Suppressor macrophage (primary cell): ENCODE data around the gene FAM156B.
"Not testable (repeated sequence)": the region's sequence is repeated elsewhere in the genome, so short reads cannot be mapped to it uniquely, and the experiment has no call there.

Source experiments
- DNase-seq, 4 experiments: peaks; one replicate each; pipeline ENCODE4 v3.0.0-alpha.2; 2020 to 2022
- total RNA-seq, 17 experiments: gene quantifications; one replicate each; lab custom pipeline; 2026; ENCODE audit warnings: mixed read lengths in 6 of 17, inconsistent platforms in 3 of 17; lab: John Stamatoyannopoulos, UW

FAM156B gene, protein sequence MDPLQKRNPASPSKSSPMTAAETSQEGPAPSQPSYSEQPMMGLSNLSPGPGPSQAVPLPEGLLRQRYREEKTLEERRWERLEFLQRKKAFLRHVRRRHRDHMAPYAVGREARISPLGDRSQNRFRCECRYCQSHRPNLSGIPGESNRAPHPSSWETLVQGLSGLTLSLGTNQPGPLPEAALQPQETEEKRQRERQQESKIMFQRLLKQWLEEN
- 0 to 0.22 (median 0.04) reads per million in 17 experiments for total RNA-seq

DNA sequence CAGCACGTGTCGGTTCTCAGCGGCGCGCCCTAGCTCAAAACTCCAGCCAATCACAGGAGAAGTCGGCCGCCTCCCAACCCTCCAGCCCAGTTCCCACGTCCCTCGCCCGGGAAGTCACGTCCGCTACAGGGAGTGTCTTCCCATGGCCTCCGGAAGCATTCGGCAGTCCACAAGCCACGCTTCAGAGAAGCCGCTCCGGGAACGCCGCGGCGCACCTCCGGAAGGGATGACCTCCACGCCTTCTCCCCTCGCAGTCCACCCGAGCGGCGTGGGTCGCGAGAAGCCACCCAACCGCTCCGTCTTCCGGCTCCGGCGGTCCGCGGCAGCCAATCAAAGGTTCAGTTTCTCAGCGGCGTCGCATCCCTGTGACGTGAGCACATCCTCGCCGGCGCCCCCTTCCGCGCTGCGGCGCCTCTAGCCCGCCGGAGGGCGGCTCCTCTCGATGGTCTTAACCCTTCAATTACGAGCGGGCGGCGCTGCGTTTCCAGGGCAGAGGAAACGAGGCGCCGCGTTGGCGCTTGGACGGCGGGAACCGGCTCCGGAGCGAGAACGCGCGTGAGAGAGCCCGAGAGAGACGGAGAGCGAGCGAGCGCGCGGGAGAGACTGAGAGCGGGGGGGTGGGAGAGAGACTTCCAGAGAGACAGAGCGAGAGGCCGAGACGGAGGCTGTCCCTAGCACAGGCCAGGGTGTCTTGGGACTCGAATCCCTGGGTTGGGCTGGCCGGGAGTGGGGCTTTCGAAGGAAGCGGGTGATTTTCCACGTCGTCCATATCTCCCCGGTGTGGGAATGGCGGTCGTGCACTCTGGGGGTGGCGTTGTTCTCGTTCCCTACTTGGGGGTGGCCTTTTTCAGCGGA, at the start of gene FAM156B:
TSS of gene FAM156B (plus strand) at position 476 of the 855 bp plus-strand sequence. CDS start 9,896 bp downstream, outside the sequence.
- not testable (repeated sequence) for DNase-seq

DNA sequence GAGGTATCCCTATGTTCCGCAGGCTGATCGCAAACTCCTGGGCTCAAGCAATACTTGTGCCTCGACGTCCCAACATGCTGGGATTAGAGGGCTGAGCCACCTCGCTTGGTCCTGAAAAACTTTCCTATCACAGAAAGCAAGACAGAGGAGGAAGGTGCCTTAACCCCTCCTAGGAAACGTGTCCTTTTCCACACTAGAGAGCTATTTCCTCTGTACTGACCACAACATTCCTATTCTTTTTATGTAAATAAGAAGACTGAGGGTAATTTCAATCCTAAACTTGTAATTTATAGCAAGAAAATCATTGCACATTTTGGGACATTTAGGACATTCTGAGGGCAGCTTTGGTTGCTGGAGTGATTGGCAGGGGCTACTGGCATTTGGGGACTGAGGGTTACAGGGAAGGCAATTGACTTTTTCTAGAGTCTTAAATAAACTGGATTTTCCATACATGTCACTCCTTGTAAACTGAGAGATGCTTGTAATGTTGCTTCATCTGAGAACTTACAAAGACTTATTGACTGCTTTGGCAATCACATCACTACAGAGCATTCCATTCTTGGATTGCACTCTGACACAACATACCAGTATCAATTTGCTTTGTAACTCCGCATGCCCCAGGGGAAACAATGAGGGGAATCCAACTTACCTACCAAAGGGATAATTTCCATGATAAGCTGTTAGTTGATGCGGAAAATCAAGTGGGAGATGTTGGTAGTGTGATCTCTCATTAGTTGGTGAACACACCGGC, 44.8 kb upstream of the FAM156B start:
- DNase-seq, result no peak

DNA sequence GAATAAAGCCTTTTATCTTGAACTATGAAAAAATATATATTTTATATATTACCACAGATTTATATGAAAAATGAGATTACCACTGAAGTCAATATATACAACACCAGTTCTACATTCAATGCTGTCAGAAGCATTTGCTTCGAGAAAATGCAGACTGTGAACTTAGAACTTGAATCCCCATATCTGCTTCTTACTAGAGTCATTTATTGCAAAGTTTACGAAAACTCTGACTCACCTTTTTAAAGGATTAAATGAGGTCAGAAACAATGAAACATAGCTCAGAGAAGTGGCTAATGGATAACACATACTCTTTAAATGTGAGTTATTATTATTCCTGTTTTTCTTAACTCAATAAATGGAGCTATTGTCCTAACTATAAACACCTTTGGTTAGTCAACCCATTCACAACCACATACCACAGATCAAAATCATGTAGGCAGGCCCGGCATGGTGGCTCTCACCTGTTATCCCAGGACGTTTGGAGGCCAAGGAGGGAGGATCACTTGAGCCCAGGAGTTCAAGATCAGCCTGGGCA, 40.1 kb upstream of the FAM156B start:
- not testable (repeated sequence) for DNase-seq

DNA sequence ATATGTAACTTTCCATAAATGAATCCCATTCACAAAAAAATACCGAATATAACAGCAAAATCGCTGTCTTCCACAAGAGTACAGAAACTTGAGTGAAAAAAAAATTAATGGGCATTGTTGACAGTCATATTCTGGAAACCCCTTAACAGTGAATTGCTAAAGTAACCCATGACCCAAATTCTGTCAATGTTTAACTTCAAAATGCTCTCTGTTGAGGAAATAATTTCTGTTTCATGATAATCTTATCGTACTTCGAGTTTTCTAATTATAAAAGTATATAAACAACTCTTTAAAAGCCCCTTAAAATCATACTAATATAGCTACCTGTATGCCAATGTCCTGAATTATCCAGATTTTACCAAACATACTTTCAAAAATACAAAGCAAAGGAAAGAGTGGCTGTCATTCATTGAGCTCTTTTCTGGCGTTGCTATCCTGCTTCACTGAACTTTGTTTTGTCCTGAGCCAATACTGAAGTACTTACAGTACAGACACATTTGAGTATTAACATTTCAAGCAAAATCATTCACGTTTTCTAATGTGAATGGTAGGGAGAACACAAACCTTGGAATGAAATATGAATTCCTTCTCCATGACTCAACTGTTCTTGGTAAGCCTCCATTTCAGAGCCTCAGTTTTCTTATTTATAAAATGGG, 31.7 kb upstream of the FAM156B start:
- DNase-seq, result no peak

DNA sequence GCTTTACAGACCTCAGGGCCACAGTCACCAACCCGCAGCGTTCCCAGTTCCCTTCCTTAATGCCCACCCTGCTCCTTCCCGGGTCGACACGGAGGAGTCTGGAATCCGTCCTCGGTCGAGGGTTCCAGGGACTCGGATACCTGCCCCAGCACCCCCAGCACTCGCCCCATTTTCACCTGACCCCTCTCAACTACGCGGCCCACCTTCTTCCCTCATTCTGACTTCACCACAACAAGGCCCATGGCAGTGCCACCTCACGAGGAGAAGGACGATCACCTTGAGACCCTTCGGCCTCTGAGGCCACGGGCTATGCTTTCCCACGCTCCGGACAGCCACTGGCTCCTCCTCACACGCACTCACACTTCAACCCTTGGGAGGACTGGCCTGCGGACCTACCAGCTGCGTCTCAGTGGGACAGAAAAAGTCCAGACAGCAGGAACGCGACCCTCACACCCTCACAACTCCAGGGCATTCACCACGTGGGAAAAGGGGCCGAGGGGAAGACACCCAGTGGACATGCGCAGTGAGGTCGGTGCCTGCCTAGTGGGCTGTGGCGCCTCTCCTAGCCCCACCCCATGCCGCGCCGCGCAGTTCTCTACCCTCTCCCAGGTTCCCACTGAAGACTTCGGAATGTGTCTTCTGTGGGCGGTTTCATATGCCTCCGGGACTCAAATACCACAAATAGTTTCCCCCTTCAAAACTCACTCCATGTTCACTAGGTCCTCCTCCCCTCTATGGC, 29.4 kb upstream of the FAM156B start, which contains the start of gene XAGE3:
TSS of gene XAGE3 (minus strand) at position 474 of the 739 bp plus-strand sequence. CDS start 950 bp downstream, outside the sequence.
- DNase-seq, result no peak

DNA sequence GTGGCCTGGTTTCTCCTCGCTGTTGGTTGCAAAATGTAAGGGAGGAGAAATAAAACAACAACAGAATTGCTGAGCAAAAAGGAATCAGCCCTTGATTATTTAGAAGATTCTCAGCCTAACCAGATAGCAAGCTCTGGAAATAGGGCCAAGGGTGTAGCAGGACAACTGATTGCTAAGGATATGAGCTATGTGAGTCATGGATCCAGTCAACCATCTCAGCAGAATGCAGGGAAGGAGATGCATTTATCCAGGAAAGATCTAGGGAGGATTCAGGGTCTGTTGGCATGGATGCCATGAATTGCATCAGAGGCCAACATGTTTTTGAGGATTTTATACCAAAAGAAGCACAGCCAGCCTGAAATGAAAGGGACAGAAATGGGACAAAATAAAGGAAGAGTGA, 27.1 kb upstream of the FAM156B start:
- DNase-seq, result no peak

DNA sequence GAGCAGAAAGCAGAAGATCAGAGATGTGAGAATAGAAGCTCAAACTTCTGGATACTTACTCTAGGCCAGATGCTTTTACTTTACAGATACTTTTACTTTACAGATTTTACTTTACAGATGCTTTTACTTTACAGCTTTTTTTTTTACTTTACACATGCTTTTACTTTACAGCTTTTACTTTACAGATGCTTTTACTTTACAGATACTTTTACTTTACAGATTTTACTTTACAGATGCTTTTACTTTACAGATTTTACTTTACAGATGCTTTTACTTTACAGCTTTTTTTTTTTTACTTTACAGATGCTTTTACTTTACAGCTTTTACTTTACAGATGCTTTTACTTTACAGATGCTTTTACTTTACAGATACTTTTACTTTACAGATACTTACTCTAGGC, 23.3 kb upstream of the FAM156B start:
- DNase-seq, result not testable (repeated sequence)

DNA sequence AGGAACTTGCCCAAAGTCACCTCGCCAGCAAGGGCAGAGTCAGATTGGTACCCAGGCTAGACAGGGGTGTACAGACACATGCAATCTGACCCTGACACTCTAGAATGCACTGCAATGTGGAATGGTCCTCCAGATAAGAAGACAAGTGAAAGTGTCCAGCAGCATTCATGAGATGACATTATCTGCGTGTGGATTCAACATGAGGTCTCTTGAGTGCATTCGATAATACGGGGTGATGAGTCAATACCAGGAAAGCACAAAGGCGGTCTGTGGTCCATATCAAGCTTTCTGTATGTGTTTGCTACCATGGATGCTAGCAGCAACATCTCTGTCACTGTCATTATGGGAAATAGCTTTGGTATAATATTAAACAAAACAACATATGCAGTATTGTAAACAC, 22.5 kb upstream of the FAM156B start:
- no peak for DNase-seq

DNA sequence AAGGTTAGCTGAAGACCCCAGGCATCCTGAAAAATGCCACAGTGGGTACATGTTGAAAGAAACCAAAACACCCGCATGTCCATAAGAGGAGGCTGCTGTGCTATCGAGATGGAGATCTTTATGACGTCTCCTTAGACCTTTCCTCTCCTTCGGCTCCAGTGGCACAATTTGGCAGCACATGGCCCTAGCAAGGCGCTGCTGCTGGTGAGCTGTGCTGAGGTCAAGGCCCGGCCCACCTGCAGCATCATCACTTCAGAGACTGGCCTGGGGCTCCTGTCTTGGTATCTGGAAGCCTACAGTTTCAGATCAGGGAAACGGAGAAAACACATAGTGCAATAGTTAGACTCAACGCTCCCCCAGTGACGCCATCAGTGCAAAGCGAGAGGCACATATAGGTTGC, 21.7 kb upstream of the FAM156B start:
- DNase-seq, result not testable (repeated sequence)

DNA sequence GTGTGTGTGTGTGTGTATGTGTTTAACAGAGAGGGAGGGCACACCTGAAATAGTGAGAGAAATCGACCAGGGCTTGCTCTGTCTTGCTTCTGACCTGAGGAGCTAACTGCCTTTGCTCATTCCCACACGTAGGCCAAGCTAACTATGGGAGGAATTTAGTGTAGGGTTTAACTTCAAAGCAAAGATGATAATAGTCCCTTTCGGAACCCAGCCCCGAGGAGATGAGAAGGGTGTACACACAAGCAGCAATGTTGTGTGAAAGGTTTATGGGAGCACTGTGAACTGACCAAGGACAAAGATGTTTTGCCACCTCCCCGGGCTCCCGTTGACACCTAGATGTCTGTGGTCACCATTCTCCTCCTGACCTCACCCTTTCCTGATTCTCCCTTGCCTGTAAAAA, 20.7 kb upstream of the FAM156B start:
- not testable (repeated sequence) for DNase-seq

DNA sequence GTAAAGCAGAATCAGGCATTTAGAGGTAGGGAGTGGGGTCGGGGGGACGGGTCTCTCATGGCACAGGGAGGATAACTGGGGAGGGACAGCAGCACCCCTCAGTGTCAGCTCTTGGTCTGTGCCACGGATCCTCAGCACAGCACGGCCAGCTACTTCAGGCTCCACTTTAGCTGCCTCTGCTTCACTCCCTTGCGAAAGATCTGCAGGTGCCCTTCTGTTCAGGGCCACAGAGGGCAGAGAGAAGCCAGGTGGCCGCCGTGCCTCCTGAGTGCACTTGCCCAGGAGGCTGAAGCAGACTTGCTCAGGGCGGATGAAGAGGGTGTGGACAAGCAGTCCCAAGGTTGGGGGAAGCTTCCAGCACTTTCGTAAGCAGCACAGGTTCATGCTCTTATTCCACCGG, 9.7 kb upstream of the FAM156B start:
- DNase-seq, result not testable (repeated sequence)

DNA sequence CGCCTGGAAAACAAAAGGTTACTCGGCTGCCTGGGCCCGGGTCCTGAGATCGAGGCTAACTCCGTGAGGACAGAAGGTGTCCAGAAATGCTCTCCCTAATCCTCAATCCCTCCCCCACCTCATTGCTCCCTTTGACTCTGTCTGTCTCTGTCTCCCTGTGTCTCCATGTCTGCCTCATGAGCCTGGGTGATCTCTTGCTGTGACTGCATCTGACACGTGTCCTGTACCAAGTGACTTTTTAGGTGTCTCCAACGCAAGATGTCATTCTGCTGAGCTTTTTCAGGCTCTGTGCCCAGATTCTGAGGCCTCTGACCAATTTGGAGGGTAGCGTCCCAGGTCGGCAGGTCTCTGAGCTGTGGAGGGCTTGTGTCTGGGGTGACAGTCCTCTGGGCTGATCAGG, 9.0 kb upstream of the FAM156B start:
- DNase-seq, result not testable (repeated sequence)

DNA sequence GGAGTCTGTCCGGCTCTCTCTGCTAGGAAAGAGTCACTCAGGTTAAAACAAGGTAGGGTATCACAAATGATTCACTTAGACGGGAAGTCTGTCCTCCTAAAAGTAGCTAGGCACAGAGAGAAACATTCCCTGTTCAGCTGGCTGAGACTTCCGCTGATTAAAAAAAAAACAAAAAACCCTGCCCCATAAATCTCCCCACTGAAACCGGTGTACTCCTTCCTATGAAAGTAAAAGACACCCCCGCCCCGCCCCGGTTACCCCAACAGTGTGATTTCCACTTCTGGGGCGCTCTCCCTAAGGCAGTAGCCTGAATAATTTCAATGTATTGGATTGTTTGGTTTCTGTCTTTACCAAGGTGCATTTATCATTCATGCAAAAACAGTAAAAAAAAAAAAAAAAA, 692 bp upstream of the FAM156B start:
- DNase-seq, result not testable (repeated sequence)

DNA sequence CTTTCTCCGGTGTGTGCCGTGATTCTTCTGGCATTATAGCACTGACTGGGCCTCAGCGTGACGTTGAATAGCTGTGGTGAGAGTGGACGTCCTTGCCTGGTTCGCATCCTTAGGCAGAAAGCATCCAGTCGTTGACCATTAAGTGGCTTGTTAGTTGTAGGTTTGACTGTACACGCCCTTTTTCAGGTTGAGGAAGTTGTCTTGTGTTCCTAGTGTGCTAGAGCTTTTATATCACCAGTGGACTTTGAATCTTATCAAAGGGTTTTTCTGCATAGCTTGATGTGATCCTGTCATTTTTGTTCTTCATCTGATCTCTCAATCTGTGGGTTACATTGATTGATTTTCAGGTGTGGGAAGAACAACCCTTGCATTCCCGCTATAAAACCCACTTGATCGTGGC, 8.4 kb downstream of the FAM156B start:
- DNase-seq, result not testable (repeated sequence)

DNA sequence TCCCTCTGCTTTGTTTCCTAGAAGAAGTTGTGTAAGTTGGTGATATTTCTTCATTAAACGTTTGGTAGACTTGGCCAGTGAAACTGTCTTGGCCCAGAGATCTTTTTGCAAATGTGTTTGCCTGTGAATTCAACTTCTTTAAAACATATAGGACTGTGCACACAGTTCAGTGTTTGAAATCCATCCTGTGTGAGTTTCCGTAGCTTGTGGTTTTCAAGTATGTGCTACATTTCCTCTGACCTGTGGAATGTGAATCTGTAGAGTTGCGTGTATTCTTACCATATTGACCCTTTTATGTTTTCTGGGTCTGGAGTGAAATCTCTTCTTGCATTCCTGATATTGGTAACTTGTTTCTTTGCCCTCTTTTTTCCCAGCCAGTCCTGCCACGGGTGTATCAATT, 8.9 kb downstream of the FAM156B start:
- DNase-seq, result not testable (repeated sequence)

DNA sequence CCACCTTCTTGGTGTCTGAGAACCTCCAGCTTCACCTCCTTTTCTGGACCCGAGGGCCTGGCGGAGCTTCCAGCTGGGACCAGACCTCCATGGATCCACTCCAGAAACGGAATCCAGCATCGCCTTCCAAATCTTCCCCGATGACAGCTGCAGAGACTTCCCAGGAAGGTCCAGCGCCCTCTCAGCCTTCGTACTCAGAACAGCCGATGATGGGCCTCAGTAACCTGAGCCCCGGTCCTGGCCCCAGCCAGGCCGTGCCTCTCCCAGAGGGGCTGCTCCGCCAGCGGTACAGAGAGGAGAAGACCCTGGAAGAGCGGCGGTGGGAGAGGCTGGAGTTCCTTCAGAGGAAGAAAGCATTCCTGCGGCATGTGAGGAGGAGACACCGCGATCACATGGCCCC, 10.0 kb downstream of the FAM156B start:
- not testable (repeated sequence) for DNase-seq

DNA sequence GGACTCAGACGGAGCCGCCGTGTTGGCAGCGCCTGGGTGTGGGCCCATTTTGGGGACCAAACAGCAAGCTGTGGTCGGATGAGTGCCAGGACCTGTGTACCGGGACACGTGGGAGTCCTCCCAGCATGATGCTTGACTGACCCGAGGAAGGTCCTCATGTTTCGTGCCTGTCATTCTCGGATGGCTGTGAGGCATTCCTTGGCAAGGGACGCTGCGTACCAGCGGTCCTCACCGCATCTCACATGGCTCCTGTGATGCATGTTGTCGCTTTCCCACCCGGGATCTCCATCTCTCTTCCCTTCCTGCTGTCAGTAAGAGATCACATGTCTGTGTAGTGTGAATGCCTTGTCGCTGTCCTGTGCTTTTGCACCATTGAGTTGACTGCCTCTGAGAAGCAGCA, 10.8 kb downstream of the FAM156B start:
- DNase-seq, result not testable (repeated sequence)

DNA sequence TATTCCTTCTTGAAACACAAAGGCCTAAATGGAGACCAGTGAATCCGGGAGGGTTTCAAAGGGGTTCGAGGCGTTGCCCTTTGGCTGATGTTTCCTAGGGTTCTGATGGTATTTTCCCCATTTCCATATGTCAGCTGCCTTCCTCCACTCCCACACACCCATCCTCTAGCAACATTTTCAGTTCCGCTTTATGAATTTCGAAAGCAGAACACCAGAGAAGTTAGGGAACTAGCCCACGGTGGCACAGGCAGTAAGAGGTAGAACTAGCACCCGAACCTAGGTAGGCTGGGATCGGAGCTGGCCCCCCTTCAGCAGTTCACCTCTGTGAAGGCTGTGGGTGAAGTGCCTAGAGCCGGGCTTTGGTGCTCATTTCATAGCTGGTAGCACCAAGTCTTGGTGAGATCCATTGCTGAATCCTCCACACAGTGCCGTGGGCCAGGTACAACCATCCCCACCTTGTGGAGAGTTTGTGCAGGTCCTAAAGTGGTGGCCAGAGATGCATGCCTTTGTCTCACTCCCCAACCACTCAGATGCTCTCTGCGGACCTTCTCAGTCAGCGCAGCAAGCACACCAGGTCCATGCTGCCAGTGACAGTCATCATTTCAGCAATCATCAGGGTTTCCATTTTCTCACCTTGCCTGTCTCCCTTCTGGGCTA, 12.3 kb downstream of the FAM156B start:
- DNase-seq, result not testable (repeated sequence)

DNA sequence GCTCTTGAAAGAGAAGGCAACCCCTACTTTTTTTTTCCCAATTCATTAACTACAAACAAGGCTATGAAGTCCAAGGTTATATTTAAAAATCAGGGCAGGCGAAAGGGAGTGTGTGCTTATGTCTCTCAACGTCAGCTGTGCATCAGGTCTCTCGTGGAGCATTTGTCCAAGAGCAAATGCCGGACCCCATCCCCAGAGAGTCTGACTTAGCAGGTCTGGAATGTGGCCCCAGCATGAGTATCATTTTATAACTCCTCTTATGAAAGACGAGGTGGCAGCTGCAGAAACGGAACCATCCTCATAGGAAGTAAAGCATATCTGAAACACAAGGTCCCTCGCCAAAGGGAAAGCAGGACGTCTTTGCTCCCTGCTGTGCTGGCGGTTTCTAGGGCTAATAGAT, 16.6 kb downstream of the FAM156B start:
- DNase-seq, result not testable (repeated sequence)

DNA sequence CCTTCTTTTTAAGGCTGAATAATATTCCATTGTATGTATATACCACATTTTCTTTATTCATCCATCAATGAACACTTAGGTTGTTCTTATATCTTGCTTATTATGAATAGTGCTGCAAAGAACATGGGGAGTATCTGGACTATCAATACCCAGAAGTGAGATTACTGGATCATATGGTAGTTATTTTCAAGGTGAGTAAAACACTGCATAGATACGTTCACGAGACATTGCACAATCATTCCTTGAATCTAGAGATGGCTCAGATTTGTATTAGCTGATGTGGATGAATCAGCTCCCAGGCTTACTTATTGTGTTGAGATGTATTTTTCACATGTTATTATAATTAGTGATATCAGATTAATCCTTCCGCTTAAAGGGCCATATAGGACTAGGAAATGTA, 17.6 kb downstream of the FAM156B start:
- not testable (repeated sequence) for DNase-seq

DNA sequence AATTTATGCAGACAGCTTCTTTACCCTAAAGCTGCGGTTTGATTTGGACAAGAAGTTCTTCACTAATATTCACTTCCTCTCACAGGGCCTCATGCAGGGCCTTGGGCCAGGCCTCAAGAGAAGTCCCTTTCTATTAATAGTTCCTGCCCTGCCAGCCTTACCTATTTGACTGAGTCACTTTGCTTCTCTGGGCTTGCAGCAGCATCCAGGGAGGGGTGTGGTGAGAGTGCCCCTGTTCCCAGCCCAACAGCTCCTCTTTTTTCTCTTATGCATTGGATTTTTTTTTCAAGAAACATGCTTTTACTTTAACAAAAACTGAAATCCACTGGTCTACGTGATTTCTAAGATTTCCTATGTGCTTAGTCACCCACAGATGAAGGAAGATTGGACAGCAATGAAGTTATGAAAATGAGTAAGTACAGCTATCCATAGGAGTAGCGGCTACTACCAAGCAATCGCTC, 26.7 kb downstream of the FAM156B start:
- peak; percentile 19 to 62 (median 48) for DNase-seq
